GM19397 (cell line): ENCODE measurements around the gene PALLD.
"Not testable (repeated sequence)": the region's sequence is repeated elsewhere in the genome, so short reads cannot be mapped to it uniquely, and the experiment has no call there.

Source experiments
- ATAC-seq: cut with Tn5 transposase; IDR thresholded peaks from one replicate; pipeline ENCODE4 v1.9.1; 2021; ENCODE audit warnings: mild to moderate bottlenecking, moderate library complexity; ENCODE audit not compliant: unreplicated experiment

PALLD gene

DNA sequence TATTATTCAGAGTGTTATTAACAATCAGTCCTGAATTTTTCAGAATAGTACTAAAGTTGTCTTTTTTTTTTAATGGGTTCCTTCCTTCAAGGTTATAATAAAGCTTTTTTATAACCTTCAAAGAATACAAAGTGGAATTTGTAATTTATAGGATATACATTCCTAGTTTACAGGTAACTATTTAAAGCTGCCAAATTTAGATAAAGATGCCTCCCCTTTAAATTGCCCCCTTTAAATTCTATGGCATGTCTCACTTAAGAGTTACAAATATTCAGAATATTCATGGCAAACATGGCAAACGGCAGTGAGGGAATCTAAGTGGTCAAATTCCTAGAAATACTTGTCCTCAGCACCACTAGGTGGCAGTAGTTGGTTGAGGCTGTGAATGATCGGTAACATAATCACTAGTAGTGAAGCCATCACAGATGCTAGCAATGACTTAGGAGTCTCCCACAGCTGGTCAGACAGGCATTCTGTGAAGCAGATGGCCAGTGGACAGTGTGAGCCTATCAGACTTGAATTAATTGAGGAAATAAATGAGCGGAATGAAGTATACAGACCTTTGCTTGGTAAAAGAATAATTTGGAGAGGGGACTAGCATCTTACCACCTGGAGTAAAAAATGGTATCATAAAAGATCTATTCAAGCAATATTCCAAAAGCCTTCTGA lies 426.8 kb downstream of the PALLD start:
- peak; percentile 54 for ATAC-seq

DNA sequence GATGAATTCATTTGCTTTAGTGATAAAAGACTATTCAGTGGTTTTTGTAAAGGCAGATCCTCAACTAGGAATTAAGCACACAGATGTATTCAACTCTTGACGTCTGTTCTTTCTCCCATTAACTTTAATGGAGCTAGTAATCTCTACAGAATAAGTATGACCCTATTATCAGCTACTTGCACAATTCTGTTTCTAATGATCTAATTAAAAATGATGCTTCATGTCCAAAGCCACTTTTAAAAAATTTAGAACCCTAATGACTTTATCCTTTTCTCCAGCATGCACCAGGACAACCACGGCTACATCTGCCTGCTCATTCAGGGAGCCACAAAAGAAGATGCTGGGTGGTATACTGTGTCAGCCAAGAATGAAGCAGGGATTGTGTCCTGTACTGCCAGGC lies 427.8 kb downstream of the PALLD start:
- ATAC-seq = no peak

DNA sequence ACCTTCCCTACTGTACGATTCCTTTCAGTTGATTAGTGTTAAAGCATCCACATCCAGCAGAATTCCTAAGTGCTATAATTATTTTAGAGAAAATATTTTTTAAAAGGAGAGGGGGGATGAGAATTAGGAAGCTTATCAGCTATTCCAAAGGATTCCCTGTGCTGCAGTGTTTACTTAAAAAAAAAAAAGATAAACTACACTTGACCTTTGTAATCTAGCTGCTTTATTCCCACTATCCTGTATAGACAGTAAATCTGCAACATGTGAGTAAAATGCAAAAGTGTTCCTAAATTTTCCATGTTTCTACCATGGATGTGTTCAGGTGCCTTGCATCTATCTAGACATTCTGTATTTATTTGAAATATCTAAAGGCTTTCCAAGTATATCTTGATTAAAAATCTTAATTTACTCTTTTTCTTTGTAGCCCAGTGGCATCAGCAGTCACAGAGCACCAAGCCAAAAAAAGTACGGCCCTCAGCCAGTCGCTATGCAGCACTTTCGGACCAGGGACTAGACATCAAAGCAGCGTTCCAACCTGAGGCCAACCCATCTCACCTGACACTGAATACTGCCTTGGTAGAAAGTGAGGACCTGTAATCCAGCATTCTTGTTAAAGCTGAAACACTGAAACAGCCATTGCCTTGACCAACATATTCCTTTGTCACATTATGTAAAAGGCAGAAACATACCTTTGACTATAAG lies 429.1 kb downstream of the PALLD start:
- no peak for ATAC-seq

- ATAC-seq = no peak
Observed at GRCh38 chr4:168928346-168928745, 431.5 kb downstream of the PALLD start.

DNA sequence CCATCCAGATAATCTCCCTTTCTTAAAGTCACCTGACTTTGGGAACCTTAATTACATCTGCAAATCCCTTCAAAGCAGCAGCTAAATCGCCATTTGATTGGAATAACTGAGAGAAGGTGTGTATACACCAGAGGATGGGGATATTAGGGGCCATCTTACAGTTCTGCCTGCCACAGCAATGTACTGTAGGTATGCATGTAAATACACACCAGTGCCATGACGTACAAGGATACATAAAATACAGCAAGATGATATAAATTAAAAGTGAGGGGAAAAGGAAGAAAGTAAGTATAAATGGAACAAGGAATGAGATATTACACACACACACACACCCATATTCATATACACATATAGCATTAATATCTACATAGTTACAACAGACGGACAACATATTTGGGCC lies 432.0 kb downstream of the PALLD start:
- ATAC-seq = no peak

DNA sequence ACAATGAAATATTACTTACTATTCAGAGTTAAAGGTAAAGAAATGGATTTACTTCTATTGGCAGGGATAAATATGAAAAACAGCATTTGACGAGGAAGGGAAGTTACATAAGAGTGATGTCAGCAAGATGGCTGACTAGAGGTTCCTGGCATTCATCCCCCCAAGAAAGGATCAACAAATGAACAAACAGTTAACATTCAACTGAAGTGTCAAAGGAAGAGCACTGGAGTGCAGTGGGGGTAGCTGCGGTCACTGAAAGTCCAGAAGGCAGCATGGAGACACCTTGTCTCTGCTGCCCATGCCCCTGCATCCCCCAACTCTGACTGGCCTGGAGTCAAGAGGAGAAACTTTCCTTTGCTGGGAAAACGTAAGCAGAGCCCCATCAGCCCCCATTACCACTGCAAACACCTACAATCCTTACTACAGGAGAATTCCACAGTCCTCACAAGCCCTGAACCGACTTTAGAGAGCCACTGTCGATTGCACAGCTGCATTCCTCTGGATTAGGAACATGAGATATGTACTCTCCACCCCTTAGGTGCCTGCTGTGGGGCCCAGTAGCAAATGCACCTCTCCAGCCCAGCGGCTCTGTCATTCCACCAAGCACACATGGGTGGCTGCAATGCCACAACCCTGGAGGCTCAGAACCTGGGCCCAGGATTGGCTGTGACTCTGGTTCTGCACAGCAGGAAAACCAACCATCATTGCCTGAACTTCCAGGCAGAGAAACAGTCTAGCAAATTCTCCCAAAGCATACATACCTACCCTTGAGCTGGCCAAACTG lies 433.8 kb downstream of the PALLD start:
- no peak for ATAC-seq

- no peak for ATAC-seq
Observed at GRCh38 chr4:168931215-168931650, 434.4 kb downstream of the PALLD start.

- no peak for ATAC-seq
Observed at GRCh38 chr4:168932138-168932537, 435.3 kb downstream of the PALLD start.

DNA sequence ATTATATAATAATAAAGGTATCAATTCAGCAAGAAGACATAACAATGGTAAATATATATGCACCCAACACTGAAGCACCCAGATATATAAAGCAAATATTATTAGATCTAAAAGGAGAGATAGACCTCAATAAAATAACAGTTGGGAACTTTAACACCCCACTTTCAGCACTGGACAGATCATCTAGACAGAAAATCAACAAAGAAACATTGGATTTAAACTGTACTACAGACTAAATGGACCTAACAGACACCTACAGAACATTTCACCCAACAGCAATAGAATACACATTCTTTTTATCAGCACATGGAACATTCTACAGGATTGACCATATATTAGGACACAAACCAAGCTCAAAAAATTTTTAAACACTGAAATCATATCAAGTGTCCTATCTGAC lies 436.6 kb downstream of the PALLD start:
- ATAC-seq = no peak

- ATAC-seq = not testable (repeated sequence)
Observed at GRCh38 chr4:168937473-168937872, 440.6 kb downstream of the PALLD start.

DNA sequence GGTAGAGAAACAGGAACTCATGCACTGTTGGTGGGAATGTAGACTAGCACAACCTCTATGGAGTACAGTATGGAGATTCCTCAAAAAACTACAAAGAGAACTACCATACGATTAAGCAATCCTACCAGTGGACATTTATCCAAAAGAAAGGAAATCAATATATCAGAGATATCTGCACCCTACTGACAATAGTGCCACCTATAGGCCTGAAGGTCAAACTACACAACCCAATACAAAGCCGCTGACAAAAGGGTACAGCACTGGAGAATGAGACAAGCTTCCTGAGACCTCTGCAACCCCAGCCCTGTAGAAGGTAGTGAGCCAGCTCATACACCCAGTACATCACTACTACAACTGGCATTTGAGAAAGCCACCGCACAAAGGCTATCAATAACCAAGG lies 446.1 kb downstream of the PALLD start:
- ATAC-seq = no peak

- no peak for ATAC-seq
Observed at GRCh38 chr4:168945291-168945690, 448.4 kb downstream of the PALLD start.

DNA sequence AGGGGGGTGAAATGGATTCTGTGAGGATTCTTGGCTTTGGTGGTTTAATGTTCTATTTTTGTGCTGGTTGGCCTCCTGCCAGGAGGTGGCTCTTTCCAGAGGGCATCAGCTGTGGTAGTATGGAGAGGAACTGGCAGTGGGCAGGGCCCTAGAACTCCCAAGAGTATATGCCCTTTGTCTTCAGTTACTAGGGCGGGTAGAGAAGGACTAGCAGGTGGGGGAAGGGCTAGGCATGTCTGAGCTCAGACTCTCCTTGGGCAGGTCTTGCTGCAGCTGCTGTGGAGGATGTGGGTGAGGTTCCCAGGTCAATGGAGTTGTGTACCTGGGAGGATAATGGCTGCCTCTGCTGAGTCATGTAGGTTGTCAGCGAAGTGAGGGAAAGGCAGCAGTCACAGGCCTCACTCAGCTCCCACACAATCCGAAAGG lies 456.0 kb downstream of the PALLD start:
- not testable (repeated sequence) for ATAC-seq

DNA sequence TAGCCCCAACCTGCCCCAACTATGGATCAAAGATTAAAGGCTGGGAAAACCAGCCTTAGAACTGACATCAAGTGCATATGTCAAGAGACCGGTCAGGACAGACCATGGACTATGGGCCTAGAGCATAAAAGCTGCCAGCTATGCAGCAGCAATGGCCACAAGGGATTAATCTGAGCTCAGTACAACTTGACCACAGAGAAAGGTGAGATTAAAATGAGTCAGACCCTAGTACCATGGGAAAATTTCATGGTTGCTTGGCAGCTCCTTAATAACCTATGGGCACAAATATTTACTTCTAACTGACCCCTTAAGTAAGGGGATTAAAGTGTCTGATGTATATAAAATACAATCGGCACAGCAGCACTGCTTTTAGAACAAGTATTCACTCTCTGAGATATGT lies 458.8 kb downstream of the PALLD start:
- no peak for ATAC-seq

DNA sequence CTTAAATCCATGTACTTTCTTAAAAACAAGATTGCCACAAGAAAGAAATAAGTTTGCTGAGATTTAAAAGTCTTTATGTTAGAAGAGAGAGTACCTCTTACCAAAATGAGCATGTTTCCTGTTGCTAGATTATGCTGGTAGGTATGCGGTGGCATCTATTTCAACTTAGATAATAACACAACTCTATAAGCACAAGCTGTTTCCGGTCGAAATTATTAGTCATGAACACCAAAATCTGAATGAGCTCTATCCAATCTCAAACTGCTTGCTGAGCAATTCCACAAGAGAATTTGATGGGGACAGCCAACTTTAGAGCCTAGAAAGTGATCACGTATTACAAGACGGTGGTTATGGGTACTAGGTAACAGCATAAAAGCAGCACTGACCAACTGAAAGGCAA lies 463.9 kb downstream of the PALLD start:
- ATAC-seq = no peak

GRCh38 chr4:168972596-168972995 lies 475.7 kb downstream of the PALLD start:
- no peak for ATAC-seq
